WI38 (cell line): ENCODE data around the gene PRXL2B.

ENCODE experiments used
- H3K4me3 ChIP-seq: 2 replicates; pipeline ENCODE4 v1.5.1; 2011; ENCODE audit warnings: low read depth, mild to moderate bottlenecking, control low read depth, low read length
- TF ChIP-seq, protein P1 (sequence below): IDR thresholded peaks from 2 replicates; pipeline ENCODE4 v1.5.1; 2012; ENCODE audit warnings: low read depth, mild to moderate bottlenecking, control low read depth, low read length

Gene PRXL2B

DNA sequence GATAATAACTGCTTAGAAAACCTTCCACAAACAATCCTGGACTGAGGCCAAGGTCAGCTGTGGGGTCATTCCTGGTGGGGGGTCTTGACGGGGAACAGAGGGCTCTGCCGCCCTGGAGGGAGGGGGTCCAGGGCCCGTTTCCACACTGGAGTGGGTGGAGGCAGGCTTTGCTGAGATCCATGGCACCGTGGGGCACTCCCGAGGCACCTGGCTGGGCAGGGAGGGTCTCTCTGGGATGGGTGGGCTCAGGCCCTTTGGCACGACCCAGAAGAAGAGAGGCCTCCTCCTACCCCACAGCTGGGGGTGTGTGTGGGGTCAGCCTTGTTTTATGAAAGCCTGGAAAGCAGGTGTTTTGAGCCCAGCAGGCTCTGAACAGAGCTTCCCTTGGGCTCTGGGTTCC is 41.2 kb downstream of the PRXL2B start:
- TF ChIP-seq, protein P1, sequence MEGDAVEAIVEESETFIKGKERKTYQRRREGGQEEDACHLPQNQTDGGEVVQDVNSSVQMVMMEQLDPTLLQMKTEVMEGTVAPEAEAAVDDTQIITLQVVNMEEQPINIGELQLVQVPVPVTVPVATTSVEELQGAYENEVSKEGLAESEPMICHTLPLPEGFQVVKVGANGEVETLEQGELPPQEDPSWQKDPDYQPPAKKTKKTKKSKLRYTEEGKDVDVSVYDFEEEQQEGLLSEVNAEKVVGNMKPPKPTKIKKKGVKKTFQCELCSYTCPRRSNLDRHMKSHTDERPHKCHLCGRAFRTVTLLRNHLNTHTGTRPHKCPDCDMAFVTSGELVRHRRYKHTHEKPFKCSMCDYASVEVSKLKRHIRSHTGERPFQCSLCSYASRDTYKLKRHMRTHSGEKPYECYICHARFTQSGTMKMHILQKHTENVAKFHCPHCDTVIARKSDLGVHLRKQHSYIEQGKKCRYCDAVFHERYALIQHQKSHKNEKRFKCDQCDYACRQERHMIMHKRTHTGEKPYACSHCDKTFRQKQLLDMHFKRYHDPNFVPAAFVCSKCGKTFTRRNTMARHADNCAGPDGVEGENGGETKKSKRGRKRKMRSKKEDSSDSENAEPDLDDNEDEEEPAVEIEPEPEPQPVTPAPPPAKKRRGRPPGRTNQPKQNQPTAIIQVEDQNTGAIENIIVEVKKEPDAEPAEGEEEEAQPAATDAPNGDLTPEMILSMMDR: no peak

DNA sequence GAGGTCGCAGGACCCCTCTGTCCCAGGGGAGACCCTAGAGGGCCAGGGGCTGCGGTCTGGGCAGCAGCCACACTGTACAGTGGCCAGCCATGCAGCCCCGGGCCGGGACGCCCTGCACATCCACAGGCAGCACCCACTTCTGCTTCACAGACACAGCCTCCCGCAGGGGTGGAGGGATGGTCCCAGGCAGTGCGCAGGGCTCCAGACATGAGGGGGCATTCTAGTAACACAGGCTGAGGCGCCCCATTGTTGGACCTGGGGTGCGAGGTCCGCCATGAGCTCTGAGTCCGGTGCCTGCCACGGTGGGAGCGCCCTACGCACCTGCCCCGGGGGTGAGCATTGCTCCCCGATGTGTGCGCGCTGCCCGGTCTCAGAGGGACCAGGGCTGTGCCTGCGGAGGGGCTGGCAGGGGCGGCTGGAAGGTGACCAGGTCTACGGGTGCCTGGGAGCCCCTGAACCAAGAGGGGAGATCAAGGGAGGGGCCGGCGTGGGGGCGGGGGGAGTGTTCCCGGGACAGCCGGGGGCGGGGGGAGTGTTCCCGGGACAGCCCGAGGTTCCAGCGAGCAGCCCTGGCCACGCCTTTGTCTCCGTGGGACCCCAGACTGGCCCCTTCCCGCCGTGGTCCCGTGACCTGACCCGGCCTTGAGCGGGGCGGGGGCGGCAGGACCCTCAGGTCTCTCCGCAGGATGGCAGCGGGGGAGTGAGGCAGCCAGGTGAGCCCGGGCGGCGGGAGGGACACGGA is 41.8 kb downstream of the PRXL2B start:
- no peak overlapping the region for H3K4me3 ChIP-seq
- TF ChIP-seq, protein P1: no peak

More for the DNA sequence above, 41.2 kb downstream of the PRXL2B start:
- no peak overlapping the region for H3K4me3 ChIP-seq

DNA sequence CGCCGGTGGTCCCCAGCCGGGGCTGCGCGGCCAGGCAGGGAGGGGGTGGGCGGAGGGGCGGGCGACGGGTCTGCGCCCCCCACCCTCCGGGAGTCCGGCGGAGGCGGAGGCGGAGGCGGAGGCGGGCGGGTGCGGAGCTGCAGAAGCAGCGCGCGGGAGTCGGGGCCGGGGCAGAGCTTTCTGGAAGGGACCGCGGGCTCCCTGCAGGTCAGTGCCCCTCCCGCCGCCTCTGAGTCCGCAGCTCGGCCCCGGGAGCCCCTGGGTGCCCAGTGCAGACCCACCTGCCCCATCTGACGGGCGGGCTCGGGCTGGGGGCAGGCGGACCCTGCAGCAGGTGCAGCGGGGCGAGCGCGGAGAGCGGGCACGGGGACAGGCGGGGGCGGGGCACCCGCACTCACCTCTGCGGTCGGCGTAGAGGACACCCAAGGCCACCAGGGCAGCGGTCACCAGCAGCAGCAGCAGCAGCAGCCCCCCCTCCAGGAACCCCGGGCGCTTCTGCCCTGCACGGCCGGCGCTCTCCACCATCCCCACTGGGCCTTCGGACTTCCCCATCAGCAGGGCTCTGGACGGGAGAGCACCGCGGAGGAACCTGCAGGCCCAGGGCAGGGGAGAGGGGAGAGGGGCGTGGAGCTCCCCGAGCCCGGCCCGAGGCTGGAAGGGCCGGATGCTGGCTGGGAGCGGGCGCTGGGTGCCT is 42.5 kb downstream of the PRXL2B start:
- no peak overlapping the region for H3K4me3 ChIP-seq
- TF ChIP-seq, protein P1: no peak

DNA sequence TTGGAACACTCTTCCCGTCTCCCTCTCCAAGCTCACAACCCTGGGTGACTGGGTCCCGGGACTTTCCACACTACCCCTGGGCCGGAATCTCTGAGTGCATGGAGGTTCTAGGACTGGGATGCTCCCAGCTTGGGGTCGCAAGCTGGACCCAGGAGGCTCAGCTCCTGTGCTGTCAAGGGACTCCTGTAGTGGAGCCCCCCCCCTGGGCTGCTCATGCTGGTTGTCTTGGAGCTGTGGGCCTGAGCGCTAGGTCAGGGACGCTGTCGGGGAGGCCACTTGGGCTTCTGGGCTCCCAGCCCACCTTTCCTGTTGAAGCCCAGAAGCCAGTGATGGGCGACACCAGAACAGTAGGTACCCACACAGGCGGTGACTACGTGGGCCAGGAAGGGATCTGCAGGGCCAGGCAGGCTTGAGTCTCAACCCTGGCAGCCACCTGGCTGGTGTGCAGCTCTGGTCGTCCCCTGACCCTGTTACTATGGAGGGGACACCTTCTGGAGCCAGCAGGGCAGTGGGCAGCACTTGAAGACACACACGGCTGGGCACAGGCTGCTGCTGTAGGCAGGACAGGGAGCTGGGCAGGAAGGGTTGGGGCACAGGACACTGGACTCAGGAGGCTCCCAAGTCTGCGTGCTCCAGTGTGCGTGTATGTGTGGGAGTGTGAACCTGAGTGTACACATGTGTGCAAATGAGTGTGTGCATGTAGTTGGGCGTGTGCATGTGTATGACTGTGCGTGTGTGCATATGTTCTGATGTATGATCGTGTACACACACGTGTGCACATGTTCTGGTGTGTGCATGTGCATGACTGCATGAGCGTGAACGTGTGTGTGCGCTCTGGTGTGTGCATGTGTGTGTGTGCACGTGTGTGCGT is 43.3 kb downstream of the PRXL2B start:
- TF ChIP-seq, protein P1: no peak
- H3K4me3 ChIP-seq: no peak overlapping the region

DNA sequence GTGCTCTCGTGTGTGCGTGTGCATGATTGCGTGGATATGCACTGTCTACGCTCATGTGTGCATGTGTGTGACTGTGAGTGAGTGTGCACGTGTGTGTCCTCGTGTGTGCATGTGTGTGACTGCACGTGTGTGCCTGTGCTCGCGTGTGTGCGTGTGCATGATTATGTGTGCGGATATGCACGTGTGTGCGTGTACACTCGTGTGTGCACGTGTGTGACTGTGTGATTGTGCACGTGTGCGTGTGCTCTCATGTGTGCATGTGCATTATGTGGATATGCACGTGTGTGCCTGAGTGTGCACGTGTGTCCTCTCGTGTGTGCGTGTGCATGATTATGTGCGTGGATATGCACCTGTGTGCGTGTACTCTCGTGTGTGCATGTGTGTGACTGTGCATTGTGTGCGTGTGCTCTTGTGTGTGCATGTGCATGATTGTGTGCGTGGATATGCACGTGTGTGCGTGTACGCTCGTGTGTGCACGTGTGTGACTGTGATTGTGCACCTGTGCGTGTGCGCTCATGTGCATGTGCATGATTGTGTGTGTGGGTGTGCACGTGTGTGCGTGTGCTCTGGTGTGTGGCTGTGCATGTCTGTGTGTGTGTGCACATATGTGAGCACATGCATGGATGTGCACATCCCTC is 44.0 kb downstream of the PRXL2B start:
- no peak overlapping the region for H3K4me3 ChIP-seq
- TF ChIP-seq, protein P1: no peak

DNA sequence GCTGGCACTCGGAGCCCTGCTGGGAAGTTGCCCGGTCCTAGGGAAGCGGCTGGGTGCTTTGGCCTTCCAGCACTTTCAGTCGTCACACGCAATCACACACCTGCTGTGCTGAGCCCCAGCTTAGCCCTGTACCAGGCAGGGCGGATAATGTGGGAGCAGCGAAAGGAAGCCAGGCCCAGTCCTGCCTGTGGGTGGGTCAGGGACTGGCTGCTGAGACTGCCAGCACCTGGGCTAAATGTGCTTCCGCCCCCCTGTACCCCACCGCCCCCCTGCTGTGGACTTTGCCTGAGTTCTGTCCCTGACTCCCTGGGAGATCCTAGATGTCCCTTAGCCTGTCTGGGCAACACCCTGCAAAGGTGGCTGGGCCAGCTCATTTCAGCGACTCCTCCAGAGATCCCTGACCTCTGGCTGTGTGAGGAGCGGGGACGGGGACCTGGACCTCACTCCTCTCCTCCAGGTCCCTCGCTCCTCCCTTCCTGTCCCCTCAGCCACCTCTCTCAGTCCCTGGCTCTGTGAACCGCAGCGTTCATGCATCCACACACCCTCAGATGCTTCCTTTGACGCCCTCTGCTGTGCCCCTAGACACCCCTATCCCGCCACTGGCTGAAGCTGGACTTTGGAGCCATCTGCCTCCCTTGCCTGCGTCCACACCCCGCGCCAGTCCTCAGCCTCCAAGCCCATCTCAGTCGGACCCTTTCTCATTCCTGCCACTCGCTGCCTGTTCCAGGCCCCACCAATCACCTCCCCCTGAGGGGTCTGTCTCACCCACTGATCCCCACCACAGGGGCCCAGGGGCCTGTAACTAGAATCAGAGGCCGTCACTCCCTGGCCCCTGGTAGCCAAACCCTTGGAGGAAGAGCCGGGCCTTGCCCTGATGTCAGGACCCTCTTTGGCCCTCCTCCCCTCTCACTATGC is 44.8 kb downstream of the PRXL2B start:
- TF ChIP-seq, protein P1: no peak
- no peak overlapping the region for H3K4me3 ChIP-seq
